Stimulated activated CD8-positive, alpha-beta memory T cell treated with anti-CD3 and anti-CD28 coated beads, Interleukin-4, amount 100 ng/mL, for 48 hours (primary cell): ENCODE measurements around the gene E2F4.

Source experiments
- DNase-seq: peaks from one replicate; pipeline ENCODE4 v3.0.0-alpha.2; 2020

E2F4 gene

DNA sequence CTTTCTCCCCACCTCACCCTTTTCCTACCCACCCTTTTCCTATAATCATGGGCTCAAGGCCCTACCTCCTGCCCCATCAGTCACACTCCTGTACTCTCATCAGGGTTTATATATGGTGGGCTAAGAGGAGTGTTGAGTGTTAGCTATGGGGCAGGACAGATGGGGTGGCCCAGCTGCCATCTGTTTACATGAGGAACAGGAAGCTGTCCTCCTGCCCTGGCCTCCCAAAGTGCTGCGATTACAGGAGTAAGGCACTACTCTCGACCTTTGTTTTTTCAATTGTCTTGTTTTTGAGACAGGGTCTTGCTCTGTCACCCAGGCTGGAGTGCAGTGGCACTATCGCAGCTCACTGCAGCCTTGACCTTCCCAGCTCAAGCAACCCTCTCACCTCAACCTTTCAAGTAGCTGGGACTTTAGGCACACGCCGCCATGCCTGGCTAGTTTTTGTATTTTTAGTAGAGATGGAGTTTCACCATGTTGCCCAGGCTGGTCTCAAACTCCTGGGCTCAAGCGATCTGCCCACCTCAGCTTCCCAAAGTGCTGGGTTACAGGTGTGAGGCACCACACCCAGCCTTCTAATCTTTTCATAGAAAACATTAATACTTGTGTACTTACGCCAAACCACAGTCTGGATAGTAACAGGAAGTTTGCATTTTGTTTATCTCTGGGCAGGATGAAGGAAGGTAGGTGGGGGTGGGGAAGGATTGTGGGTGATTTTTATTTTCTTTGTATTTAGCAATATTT lies 33.9 kb upstream of the E2F4 start:
- no peak for DNase-seq

DNA sequence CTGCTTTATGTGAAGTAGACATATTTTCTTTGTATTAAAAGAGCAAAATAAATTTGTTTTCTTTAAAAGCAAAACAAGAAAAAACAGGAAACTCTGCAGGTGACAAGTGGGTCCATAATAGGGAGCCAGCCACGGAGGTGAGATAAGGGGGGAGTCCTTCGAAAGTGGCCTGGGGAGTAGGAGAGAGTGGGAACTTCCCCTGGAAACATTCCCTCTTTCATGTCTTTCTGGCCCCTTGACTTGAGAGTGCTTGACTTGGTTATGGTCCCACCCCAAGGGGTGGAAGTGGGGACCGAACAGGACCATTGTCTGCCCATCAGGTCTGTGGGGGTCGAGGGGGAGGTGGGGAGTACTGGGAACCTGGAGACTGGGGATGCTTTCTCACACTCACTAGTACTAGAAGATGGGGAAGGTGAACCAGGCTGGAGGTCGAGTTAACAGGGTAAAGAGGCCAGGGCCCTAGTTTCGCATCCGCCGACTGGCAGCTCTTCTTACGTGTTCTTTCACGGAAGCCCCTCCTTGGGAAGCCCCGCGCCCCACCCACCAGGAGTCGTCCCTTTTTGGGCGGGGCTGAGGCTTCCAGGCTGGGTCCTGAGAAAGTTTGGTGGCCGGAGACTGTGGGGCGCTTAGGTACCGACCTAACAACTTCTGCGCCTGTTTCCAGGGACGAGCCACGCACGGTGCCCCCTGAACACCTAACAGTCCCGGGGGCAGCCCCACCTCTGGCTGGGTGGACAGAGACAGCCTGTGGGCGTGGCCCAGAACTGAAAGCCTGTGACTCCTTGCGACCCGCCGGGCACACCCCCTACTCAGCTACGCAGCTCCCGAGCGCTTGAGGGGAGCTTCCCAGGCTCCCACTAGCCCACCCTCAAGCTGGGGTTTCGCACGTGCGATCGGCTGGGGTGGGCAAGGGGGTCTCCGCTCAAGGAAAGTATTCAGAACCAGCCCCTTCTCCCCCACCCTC lies 33.0 kb upstream of the E2F4 start:
- DNase-seq: peak; percentile 90

DNA sequence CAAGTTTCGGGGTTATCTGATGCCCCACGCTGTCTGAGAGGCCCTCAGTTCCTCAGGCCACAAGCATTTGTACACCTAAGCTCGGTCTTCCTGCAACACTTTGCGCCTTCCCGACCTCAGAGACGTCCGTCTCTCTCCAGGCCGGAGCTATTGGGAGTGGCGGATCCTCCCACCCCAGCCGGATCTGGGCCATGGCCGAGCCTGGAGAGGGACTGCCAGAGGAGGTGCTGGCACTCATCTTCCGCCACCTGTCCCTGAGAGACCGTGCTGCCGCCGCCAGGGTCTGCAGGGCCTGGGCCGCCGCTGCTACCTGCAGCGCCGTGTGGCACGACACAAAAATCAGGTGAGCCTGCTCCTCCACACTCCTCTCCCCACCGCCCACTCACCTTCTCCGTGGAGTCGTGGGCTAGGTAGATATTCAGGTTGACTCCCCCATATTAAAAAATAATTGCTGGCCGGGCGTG lies 30.3 kb upstream of the E2F4 start:
- DNase-seq: no peak

DNA sequence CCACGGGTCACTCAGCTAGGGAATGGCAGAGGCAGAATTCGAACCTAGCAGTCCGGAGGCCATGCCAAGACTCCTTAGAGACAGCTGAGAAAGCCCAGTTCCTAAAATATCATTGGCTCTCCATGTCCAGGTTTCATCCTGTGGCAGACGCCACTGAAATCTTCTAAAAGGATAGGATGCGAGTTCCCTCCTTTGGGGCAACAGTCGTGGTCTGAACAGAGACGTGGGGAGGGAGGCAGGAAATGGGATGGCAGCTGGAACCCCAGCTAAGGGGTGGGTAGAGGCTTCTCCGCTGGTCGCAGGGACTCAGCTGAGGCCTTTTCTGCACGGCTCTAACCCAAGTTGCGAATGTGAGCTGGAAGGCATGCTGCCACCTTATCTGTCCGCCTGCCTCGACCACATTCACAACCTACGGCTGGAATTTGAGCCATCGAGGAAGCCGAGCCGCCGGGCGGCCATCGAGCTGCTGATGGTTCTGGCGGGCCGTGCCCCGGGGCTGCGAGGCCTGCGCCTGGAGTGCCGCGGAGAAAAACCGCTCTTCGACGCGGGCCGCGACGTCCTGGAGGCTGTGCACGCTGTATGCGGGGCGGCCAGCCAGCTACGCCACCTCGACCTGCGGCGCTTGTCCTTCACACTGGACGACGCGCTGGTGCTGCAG lies 29.3 kb upstream of the E2F4 start:
- DNase-seq: no peak

DNA sequence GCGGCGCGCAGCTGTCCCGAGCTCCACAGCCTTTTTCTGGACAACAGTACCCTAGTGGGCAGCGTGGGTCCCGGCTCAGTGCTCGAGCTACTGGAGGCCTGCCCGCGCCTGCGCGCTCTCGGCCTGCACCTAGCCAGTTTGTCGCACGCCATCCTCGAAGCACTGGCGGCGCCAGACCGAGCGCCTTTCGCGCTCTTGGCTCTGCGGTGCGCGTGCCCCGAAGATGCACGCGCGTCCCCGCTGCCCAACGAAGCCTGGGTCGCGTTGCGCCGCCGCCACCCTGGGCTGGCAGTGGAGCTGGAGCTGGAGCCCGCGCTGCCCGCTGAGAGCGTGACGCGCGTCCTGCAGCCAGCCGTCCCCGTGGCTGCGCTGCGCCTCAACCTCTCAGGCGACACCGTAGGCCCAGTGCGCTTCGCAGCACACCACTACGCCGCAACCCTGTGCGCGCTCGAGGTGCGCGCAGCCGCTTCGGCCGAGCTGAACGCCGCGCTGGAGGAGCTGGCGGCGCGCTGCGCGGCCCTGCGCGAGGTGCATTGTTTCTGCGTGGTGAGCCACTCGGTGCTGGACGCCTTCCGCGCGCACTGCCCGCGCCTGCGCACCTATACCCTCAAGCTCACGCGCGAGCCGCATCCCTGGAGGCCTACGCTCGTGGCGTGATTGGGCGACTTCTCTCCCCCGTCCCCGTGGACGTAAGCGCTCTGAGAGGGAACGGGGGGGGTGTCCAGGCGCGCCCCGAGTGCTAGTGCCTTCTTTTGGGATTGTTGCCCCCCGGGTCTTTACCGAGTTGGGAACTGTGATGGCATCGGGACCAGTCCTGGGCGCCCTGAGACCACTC lies 28.6 kb upstream of the E2F4 start:
- DNase-seq: peak; percentile 54

DNA sequence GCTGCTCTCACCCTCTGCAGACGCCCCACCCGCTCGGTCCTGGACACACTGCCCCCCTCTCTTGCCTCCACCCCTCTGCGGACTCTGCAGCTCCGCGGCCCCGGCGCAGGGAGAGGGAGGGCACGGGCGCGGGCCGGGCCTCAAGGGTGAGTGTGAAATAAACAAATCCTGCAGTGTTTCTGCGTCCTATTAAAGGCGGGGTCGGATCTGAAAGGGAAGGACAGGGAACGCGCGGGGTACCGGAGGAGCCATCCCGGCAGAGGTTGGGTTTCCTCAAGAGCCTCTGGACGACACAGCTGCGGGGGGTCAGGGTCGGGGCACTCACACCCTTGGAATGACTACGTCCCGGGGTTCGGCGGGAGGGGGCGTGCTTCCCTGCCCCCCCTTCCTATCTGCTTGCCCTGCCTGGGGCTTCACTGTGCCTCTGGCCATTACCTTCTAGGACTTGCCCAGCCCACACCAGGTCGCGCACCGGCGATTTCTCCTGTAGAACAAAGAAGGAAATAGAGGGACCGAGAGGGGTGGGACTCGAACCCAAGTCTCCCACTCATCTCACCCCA lies 27.9 kb upstream of the E2F4 start:
- peak; percentile 36 for DNase-seq

DNA sequence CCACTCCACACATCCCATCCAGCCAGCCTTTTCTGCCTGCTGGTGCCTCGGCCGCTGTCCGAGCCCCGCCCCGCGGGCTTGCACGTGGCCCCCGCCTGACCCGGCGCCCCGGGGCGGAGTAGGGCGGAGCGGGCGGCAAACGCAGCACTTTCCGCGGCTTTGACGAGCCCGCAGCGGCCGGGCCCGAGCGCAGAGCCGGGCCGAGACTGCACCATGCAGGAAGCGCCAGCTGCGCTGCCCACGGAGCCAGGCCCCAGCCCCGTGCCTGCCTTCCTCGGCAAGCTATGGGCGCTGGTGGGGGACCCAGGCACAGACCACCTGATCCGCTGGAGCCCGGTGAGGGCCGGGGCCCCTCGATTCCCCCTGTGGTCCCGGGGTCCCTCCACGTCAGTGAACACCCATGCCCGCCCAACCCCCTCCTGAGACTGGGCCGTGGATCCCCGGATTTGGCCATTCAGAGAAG lies 27.3 kb upstream of the E2F4 start, which contains the start of gene HSF4:
Gene HSF4, plus strand, starts transcription at position 147 of the 463 bp plus-strand sequence. Its CDS starts 67 bp downstream, at position 214.
- DNase-seq: no peak

DNA sequence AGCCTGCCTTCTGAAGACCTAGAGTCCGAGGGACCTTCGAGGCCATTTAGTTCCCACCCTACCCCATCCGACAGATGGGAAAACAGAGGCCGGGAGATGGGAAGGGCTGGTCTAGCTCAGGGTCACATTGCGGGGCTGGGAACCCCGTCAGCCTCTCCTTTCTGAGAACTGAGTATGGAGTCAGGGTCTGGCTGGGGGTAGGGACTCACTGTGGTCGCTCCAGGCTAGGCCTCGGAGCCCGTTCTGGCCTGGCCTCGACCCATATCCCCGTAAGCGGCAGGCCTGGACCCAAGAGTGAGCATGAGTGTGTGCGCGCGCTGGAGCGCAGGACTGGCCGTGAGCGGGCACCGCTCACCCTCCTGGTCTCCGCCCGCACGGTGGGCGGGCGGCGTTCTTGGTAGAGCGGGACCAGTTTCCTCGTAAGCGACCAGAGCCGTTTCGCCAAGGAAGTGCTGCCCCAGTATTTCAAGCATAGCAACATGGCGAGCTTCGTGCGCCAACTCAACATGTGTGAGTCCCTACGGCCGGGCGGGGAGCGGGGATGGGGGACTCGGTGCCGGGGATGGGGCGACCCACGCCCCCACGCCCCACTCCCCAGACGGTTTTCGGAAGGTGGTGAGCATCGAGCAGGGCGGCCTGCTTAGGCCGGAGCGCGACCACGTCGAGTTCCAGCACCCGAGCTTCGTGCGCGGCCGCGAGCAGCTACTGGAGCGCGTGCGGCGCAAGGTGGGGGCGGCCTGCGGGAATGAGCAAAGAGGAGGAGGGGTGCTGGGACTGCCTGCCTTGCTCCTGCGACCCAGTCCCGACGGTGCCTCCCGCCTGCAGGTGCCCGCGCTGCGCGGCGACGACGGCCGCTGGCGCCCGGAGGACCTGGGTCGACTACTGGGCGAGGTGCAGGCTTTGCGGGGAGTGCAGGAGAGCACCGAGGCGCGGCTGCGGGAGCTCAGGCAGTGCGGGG lies 26.6 kb upstream of the E2F4 start:
- DNase-seq: peak; percentile 47

DNA sequence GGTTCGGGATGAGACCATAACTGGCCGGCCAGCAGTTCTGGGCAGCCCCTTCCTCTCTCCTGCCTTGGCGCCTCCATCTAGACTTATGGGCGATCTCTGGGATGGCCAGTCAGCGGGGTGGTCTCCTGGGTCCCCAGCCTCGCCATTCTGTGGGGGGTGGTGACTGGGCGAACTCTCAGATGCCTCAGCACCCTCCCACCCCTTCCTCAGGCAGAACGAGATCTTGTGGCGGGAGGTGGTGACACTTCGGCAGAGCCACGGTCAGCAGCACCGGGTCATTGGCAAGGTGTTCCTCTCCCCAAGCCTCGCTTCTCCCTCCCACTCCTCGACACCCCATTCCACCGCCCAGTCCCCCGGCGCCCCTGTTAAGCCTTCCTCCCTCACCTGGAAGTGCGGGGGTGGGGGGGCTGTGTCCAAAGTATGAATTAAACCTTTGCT lies 25.8 kb upstream of the E2F4 start:
- no peak for DNase-seq

DNA sequence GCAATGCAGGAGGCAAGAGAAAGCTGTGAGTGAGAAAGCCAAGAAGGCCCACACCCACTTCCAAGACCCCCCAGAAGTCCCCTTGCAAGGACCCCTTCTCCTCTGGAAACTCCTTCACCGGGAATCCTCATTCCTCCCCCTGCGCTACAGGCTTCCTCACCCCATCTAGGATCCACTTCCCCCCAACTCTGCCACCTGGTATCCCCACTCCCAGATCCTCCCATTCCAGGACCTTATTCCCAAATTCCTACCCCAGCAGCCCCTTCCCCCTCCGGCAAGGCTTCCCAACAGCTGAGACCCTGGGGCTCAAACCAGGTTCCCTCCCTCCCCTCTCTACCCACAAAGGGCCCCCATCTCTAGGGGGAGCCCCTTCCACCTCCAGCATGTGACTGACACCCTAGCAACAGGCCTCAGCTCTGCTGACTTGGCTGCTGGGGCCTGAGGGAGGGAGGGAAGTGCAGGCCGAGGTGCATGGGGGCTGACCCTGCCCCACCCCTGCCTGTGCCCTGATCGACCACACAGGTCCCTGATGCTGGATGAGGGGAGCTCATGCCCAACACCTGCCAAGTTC lies 25.3 kb upstream of the E2F4 start:
- DNase-seq: no peak

DNA sequence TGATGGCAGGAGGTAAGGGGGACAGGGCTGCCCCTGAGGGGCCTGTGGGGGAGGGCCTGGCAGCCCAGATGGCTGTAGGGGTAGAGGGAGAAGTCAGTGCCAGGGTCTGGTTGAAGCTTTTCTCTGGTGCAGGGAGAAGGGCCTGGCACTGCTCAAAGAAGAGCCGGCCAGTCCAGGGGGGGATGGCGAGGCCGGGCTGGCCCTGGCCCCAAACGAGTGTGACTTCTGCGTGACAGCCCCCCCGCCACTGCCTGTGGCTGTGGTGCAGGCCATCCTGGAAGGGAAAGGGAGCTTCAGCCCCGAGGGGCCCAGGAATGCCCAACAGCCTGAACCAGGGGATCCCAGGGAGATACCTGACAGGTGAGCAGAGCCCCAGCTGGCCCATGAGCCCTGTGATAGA lies 24.4 kb upstream of the E2F4 start:
- DNase-seq: no peak

DNA sequence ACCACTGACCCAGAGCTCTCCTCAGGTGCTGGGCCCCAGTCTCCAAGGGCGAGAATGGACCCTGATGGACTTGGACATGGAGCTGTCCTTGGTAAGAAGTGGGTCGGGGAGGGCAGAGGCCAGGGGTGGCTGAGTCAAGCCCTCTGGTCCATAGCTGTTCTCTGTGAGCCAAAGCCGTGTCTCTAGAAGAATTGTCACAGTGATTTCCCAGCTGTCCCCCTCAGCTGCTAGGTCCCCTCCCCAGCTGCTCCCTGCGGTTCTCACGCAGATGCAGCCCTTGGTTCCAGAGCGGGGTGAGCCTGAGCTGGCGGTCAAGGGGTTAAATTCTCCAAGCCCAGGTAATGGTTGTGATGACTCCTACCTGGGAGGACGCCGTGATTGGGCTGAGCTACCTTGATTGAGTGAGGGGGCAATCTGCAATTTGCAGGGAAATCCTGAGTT lies 22.9 kb upstream of the E2F4 start:
- DNase-seq: no peak

DNA sequence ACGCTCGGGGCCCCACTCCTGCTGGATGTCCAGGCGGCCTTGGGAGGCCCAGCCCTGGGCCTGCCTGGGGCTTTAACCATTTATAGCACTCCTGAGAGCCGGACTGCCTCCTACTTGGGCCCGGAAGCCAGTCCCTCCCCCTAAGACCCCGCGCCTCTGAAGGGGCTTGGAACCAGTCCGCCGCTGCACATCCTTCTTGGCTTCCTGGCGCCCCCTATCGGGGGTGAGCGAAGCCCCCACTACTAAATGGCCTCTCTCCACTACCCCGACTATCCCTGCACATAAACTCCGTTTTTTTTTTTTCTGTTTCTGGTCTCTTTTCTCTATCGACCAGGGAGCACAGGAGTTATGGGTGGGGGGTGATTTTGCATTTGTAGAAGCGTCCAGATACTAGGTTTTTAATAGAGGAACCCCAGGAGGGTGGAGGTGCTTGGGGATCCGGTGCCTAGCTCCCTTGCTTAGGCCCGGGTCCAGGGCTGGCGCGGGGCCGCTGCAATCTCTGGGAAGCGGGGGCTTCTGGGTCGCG lies 22.2 kb upstream of the E2F4 start:
- DNase-seq: peak; percentile 77

DNA sequence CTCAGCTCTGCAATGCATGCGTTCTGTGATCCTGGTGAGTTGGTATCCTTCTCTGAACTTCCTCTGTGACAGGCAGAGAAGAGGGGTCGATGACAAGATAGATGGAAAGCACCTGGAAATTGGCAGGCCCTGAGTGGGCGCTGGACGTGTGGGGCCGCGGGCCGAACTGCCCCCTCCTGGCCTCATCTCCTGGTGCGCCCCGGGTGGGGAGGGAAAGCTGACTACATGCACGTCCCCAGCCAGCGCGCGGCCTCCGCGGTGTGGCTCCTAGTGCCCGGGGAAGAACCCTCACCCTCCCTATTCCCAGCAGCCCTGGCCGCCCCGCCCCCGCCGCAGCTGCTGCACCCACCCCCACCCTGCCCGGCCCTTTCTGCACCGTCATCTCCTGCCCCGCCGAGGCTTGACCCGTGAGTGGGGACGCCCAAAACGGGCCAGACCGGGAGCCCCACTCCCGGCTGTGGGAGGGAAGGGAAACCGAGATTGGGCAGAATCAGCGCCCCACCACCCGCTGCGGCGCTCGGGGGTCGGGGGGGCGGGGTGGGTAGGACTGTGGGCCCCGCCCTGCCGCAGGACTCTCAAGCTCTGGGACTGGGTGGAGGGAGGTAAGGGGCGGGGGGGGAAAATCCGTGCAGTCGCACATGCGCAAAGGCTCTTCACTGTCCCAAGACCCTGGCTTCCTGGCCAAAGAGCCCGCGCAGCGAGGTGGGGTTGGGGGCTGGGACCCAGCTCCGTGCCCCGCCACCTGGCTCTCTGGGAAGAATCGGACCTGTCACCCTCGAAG lies 21.6 kb upstream of the E2F4 start, which contains the start of gene NOL3:
Gene NOL3, plus strand, starts transcription at position 371 of the 781 bp plus-strand sequence.
- peak; percentile 73 for DNase-seq

DNA sequence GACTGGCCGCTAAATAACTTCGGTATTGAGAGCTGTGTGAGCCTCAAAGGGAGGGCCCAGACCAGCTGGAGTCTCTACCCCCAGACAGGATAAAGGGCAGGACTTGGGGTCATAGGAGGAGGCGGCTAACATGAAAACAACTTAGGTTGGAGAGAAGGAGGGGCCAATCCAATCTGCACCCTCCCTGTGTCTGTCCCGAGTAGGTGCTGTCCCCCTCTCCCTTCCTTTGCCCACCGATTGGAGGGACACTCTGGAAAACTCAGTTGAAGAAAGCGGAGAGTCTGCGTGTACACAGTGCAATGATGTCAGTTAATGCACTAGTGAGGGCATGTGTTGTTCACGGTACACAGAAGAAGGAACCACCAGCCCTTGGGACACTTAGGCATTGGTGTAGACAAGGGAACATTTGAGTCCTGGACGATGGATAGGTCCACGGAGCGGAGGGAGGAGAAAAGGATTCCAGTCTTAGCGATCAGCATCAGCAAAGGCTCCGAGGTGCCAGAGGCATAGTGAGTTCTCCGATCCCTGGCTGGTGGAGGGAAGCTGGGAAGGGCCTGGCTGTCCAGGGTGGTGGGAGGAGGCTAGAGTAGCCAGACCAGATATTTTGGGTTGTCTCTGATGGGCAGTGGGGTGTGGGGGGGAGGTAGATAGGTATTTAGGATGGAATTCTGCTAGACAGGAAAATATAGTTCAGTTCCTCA lies 20.9 kb upstream of the E2F4 start:
- no peak for DNase-seq

DNA sequence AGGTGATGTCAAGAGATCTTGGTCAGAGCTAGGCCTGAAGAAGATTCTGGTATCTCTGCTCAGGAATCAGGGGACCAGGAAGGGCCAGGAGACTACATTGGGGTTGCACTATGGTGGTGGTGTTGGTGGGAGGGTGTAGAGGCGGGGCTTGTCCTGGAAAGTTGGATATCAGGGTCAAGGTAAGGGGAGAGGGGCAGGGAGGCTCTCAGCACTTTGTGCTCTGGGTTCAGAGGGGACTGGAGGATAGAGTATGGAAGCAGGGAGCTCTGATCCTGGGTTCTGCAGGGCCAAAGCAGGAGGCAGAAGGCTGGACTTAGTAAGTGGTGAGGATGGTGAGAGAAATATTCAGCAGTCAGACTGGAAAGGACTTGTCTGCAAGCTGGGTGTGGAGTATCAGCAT lies 18.6 kb upstream of the E2F4 start:
- DNase-seq: no peak

DNA sequence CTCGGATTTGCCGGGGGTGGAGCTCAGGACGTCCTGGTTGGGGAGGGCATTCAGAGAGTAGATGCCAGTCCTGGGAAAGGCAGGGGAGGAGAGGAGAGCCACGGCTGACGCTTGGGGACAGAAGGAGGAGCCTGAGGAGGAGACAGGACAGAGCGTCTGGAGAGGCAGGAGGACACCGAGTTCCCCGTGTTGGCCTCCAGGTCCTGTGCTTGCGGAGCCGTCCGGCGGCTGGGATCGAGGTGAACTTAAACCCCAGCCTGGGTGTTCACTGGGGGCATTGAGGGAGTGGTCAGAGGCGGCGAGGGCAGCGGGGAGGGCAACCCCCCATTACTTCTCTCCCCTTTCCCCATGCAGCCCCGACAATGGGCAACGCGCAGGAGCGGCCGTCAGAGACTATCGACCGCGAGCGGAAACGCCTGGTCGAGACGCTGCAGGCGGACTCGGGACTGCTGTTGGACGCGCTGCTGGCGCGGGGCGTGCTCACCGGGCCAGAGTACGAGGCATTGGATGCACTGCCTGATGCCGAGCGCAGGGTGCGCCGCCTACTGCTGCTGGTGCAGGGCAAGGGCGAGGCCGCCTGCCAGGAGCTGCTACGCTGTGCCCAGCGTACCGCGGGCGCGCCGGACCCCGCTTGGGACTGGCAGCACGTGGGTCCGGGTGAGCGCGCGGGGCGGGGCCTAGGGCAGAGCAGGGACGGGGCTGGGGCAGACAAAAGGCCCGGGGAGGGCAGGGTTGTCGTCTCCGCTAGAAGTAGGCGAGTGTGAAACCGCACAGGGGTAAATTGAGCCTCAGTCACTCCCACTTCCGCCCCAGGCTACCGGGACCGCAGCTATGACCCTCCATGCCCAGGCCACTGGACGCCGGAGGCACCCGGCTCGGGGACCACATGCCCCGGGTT lies 17.9 kb upstream of the E2F4 start:
- DNase-seq: peak; percentile 76
